ENCODE measurements around the gene OSR1. TPM values are rescaled to one million over a fixed set of nuclear protein-coding genes. Genes with fewer than 3 reads are reported as not detected.

Gene OSR1
- total RNA-seq, 2 donors from 2014 or later: not detected

- Mint-ChIP-seq H3K4me1 (peaks cover 8% of the 10 kb centered on the region), H3K9me3 (no peaks in the 10 kb centered on the region), H3K27me3 (peaks cover 32% of the 10 kb centered on the region), H3K4me3 (peak overlapping the region; percentile 91), H3K36me3 (ENCODE audit: low read depth) (no peaks in the 10 kb centered on the region), H3K27ac (no peak overlapping the region)
- peak; percentile 56 for ATAC-seq (replicated peaks)
Measured at GRCh38 chr2:19362755-19363473, 4.5 kb upstream of the OSR1 start.

- Mint-ChIP-seq H3K27ac (peak overlapping the region; percentile 76), H3K27me3 (peaks cover 39% of the 10 kb centered on the region), H3K9me3 (no peaks in the 10 kb centered on the region), H3K36me3 (ENCODE audit: low read depth) (no peaks in the 10 kb centered on the region), H3K4me3 (peak overlapping the region; percentile 91), H3K4me1 (peaks cover 8% of the 10 kb centered on the region)
- no peak for ATAC-seq (replicated peaks)
Measured at GRCh38 chr2:19362094-19362754, 3.8 kb upstream of the OSR1 start.

GRCh38 chr2:19361325-19361990 lies 3.0 kb upstream of the OSR1 start:
- peak overlapping the region; percentile 76 for H3K27ac Mint-ChIP-seq
- H3K27me3 Mint-ChIP-seq: peaks cover 46% of the 10 kb centered on the region
- peak overlapping the region; percentile 91 for H3K4me3 Mint-ChIP-seq
- H3K36me3 Mint-ChIP-seq (ENCODE audit: low read depth): no peaks in the 10 kb centered on the region
- no peaks in the 10 kb centered on the region for H3K9me3 Mint-ChIP-seq
- peaks cover 8% of the 10 kb centered on the region for H3K4me1 Mint-ChIP-seq
- ATAC-seq (replicated peaks): peak; percentile 35

- H3K36me3 Mint-ChIP-seq (ENCODE audit: low read depth): no peaks in the 10 kb centered on the region
- peaks cover 50% of the 10 kb centered on the region for H3K27me3 Mint-ChIP-seq
- ATAC-seq (replicated peaks): no peak
- no peaks in the 10 kb centered on the region for H3K9me3 Mint-ChIP-seq
- H3K4me3 Mint-ChIP-seq: peak overlapping the region; percentile 91
- H3K4me1 Mint-ChIP-seq: peaks cover 8% of the 10 kb centered on the region
- no peak overlapping the region for H3K27ac Mint-ChIP-seq
Measured at GRCh38 chr2:19360966-19361321, 2.5 kb upstream of the OSR1 start.

- H3K4me1 Mint-ChIP-seq: peaks cover 8% of the 10 kb centered on the region
- no peak overlapping the region for H3K27ac Mint-ChIP-seq
- no peaks in the 10 kb centered on the region for H3K9me3 Mint-ChIP-seq
- H3K36me3 Mint-ChIP-seq (ENCODE audit: low read depth): no peaks in the 10 kb centered on the region
- peak overlapping the region; percentile 91 for H3K4me3 Mint-ChIP-seq
- ATAC-seq (replicated peaks): no peak
- peaks cover 54% of the 10 kb centered on the region for H3K27me3 Mint-ChIP-seq
Measured at GRCh38 chr2:19360266-19360965, 2.0 kb upstream of the OSR1 start.

- no peak for ATAC-seq (replicated peaks)
- Mint-ChIP-seq H3K9me3 (no peaks in the 10 kb centered on the region), H3K27ac (no peak overlapping the region), H3K4me1 (peaks cover 8% of the 10 kb centered on the region), H3K36me3 (ENCODE audit: low read depth) (no peaks in the 10 kb centered on the region), H3K4me3 (no peak overlapping the region), H3K27me3 (peaks cover 63% of the 10 kb centered on the region)
Measured at GRCh38 chr2:19359456-19359855, 1.0 kb upstream of the OSR1 start.

GRCh38 chr2:19359021-19359357 lies 566 bp upstream of the OSR1 start:
- Mint-ChIP-seq H3K27ac (no peak overlapping the region), H3K4me1 (peaks cover 8% of the 10 kb centered on the region), H3K9me3 (no peaks in the 10 kb centered on the region), H3K36me3 (ENCODE audit: low read depth) (no peaks in the 10 kb centered on the region), H3K4me3 (peak overlapping the region; percentile 50), H3K27me3 (peaks cover 68% of the 10 kb centered on the region)
- ATAC-seq (replicated peaks): no peak

- peaks cover 70% of the 10 kb centered on the region for H3K27me3 Mint-ChIP-seq
- H3K9me3 Mint-ChIP-seq: no peaks in the 10 kb centered on the region
- peaks cover 12% of the 10 kb centered on the region for H3K4me1 Mint-ChIP-seq
- H3K4me3 Mint-ChIP-seq: peak overlapping the region; percentile 50
- no peaks in the 10 kb centered on the region for H3K36me3 Mint-ChIP-seq (ENCODE audit: low read depth)
- no peak overlapping the region for H3K27ac Mint-ChIP-seq
- ATAC-seq (replicated peaks): no peak
Measured at GRCh38 chr2:19357402-19358241, 801 bp downstream of the OSR1 start.

- H3K27me3 Mint-ChIP-seq: peaks cover 70% of the 10 kb centered on the region
- H3K27ac Mint-ChIP-seq: no peak overlapping the region
- no peaks in the 10 kb centered on the region for H3K9me3 Mint-ChIP-seq
- H3K4me3 Mint-ChIP-seq: peak overlapping the region; percentile 46
- no peaks in the 10 kb centered on the region for H3K36me3 Mint-ChIP-seq (ENCODE audit: low read depth)
- H3K4me1 Mint-ChIP-seq: peaks cover 5% of the 10 kb centered on the region
- no peak for ATAC-seq (replicated peaks)
Measured at GRCh38 chr2:19356545-19357401, 1.6 kb downstream of the OSR1 start.

- ATAC-seq (replicated peaks): no peak
- H3K9me3 Mint-ChIP-seq: no peaks in the 10 kb centered on the region
- no peaks in the 10 kb centered on the region for H3K36me3 Mint-ChIP-seq (ENCODE audit: low read depth)
- H3K27me3 Mint-ChIP-seq: peaks cover 70% of the 10 kb centered on the region
- no peak overlapping the region for H3K27ac Mint-ChIP-seq
- peak overlapping the region; percentile 46 for H3K4me3 Mint-ChIP-seq
- H3K4me1 Mint-ChIP-seq: peaks cover 5% of the 10 kb centered on the region
Measured at GRCh38 chr2:19355931-19356544, 2.4 kb downstream of the OSR1 start.

GRCh38 chr2:19355416-19355821 lies 3.0 kb downstream of the OSR1 start:
- Mint-ChIP-seq H3K4me1 (peaks cover 5% of the 10 kb centered on the region), H3K36me3 (ENCODE audit: low read depth) (no peaks in the 10 kb centered on the region), H3K4me3 (no peak overlapping the region), H3K27me3 (peaks cover 71% of the 10 kb centered on the region), H3K9me3 (no peaks in the 10 kb centered on the region), H3K27ac (no peak overlapping the region)
- no peak for ATAC-seq (replicated peaks)

GRCh38 chr2:19355014-19355405 lies 3.4 kb downstream of the OSR1 start:
- H3K36me3 Mint-ChIP-seq (ENCODE audit: low read depth): no peaks in the 10 kb centered on the region
- H3K4me1 Mint-ChIP-seq: peaks cover 5% of the 10 kb centered on the region
- H3K27ac Mint-ChIP-seq: no peak overlapping the region
- no peak for ATAC-seq (replicated peaks)
- H3K9me3 Mint-ChIP-seq: no peaks in the 10 kb centered on the region
- peaks cover 67% of the 10 kb centered on the region for H3K27me3 Mint-ChIP-seq
- H3K4me3 Mint-ChIP-seq: no peak overlapping the region

- H3K27me3 Mint-ChIP-seq: peaks cover 67% of the 10 kb centered on the region
- H3K4me3 Mint-ChIP-seq: no peak overlapping the region
- H3K4me1 Mint-ChIP-seq: peaks cover 5% of the 10 kb centered on the region
- no peak for ATAC-seq (replicated peaks)
- no peaks in the 10 kb centered on the region for H3K36me3 Mint-ChIP-seq (ENCODE audit: low read depth)
- H3K27ac Mint-ChIP-seq: no peak overlapping the region
- no peaks in the 10 kb centered on the region for H3K9me3 Mint-ChIP-seq
Measured at GRCh38 chr2:19353721-19354050, 4.7 kb downstream of the OSR1 start.

Measured in activated T-helper 17 cell treated with anti-CD3 and anti-CD28 coated beads, Interleukin-2, amount 50 U/mL, for 72 hours (primary cell).